Karpas-422 (cell line): ENCODE data around the gene FGD2. TPM values are rescaled to one million over a fixed set of nuclear protein-coding genes. Genes with fewer than 3 reads are reported as not detected.
A peak's percentile ranks its signal among the peaks of the same experiment; 100 is the strongest.

Source experiments
- DNase-seq: peaks from one replicate; pipeline ENCODE4 v3.0.0-alpha.2; 2015
- H2AFZ ChIP-seq: fragments of 200-600 bp; sonication (generic); 2 replicates; pipeline ENCODE4 v1.6.1; 2014; ENCODE audit warnings: antibody characterized with exemption, low read length, mixed read lengths
- H3K27ac ChIP-seq: fragments of 200-600 bp; sonication (generic); 2 replicates; pipeline ENCODE4 v1.5.1; 2014; ENCODE audit warnings: mild to moderate bottlenecking, low read length, moderate library complexity
- H3K27me3 ChIP-seq: fragments of 200-600 bp; sonication (generic); 2 replicates; pipeline ENCODE4 v1.6.1; 2014; ENCODE audit warnings: low read length, mixed read lengths
- H3K36me3 ChIP-seq: fragments of 200-600 bp; sonication (generic); 2 replicates; pipeline ENCODE4 v1.6.1; 2014; ENCODE audit warnings: low read length, mixed read lengths; ENCODE audit not compliant: insufficient read depth
- H3K4me1 ChIP-seq: fragments of 200-600 bp; sonication (generic); 2 replicates; pipeline ENCODE4 v1.6.1; 2014; ENCODE audit warnings: mild to moderate bottlenecking, low read length, mixed read lengths
- H3K4me2 ChIP-seq: fragments of 200-600 bp; sonication (generic); 2 replicates; pipeline ENCODE4 v1.6.1; 2014; ENCODE audit warnings: low read length, low read depth, mild to moderate bottlenecking; ENCODE audit not compliant: poor library complexity, severe bottlenecking
- H3K4me3 ChIP-seq: fragments of 200-600 bp; sonication (generic); 2 replicates; pipeline ENCODE4 v1.5.1; 2014; ENCODE audit warnings: mild to moderate bottlenecking, antibody characterized with exemption, low read length, mixed read lengths
- H3K79me2 ChIP-seq: fragments of 200-600 bp; sonication (generic); 2 replicates; pipeline ENCODE4 v1.6.1; 2014; ENCODE audit warnings: mild to moderate bottlenecking, low read length, mixed read lengths
- H3K9ac ChIP-seq: fragments of 200-600 bp; sonication (generic); 2 replicates; pipeline ENCODE4 v1.6.0; 2014; ENCODE audit warnings: low read length
- H3K9me2 ChIP-seq: fragments of 200-600 bp; sonication (generic), shearing (Covaris generic); replicated peaks from 2 replicates; pipeline ENCODE4 v1.6.0; 2014; ENCODE audit warnings: mild to moderate bottlenecking, low read length, moderate library complexity; ENCODE audit not compliant: insufficient read depth
- H3K9me3 ChIP-seq: fragments of 300-700, 200-600 bp; sonication (generic); 2 replicates; pipeline ENCODE4 v1.6.1; 2014; ENCODE audit warnings: low read length, mixed read lengths
- H4K20me1 ChIP-seq: fragments of 200-600 bp; sonication (generic); 2 replicates; pipeline ENCODE4 v1.6.1; 2014; ENCODE audit warnings: mild to moderate bottlenecking, antibody characterized with exemption, low read length, low read depth; ENCODE audit not compliant: insufficient read depth
- total RNA-seq: library from RNA; depleted of rRNA; stranded (reverse); fragments of >200 nt; shearing (Covaris generic); gene quantifications from 2 replicates; pipeline ENCODE4 v1.2.3, GENCODE V29; 2014; ENCODE audit warnings: low replicate concordance; rRNA removed

FGD2 gene
- total RNA-seq = 37.1 and 53.0 TPM in 2 replicates

GRCh38 chr6:37005061-37005810, at the start of gene FGD2:
TSS of gene FGD2 (plus strand) at chr6:37005655. CDS start at chr6:37005818, 163 bp downstream.
- Histone ChIP-seq H3K27ac (peak within 1 kb of the TSS; percentile 79), H4K20me1 (no peaks in the 10 kb centered on the region), H3K4me3 (peak within 1 kb of the TSS; percentile 74), H3K27me3 (no peaks in the 10 kb centered on the region), H3K9me3 (no peaks in the 10 kb centered on the region), H3K4me1 (peaks cover 47% of the 10 kb centered on the region), H3K36me3 (no peaks in the 10 kb centered on the region), H3K79me2 (0 out of 2 replicates have a peak, but pooled peaks cover 6% of the 10 kb centered on the region), H2AFZ (peak within 1 kb of the TSS; percentile 13; the same call in 1 of the 2 replicates), H3K9me2 (no peaks in the 10 kb centered on the region), H3K9ac (peak within 1 kb of the TSS; percentile 70), H3K4me2 (peak within 1 kb of the TSS; percentile 83)
- DNase-seq = peak; percentile 91

- Histone ChIP-seq H3K36me3 (no peaks in the 10 kb centered on the region), H3K27ac (no peak overlapping the region), H2AFZ (no peak overlapping the region), H3K9ac (no peak overlapping the region), H3K4me2 (no peak overlapping the region), H3K9me2 (no peaks in the 10 kb centered on the region), H3K4me3 (no peak overlapping the region), H4K20me1 (no peaks in the 10 kb centered on the region), H3K27me3 (no peaks in the 10 kb centered on the region), H3K79me2 (no peaks in the 10 kb centered on the region), H3K9me3 (no peaks in the 10 kb centered on the region), H3K4me1 (no peaks in the 10 kb centered on the region)
- no peak for DNase-seq
Observed at GRCh38 chr6:36955671-36956445, 49.6 kb upstream of the FGD2 start.

GRCh38 chr6:36956446-36956820, 49.0 kb upstream of the FGD2 start:
- H3K4me2 ChIP-seq = no peak overlapping the region
- no peak for DNase-seq
- no peaks in the 10 kb centered on the region for H3K79me2 ChIP-seq
- no peaks in the 10 kb centered on the region for H3K4me1 ChIP-seq
- no peaks in the 10 kb centered on the region for H3K36me3 ChIP-seq
- no peaks in the 10 kb centered on the region for H3K9me2 ChIP-seq
- no peak overlapping the region for H2AFZ ChIP-seq
- H3K4me3 ChIP-seq = no peak overlapping the region
- H3K27ac ChIP-seq = no peak overlapping the region
- H3K27me3 ChIP-seq = no peaks in the 10 kb centered on the region
- no peaks in the 10 kb centered on the region for H4K20me1 ChIP-seq
- H3K9me3 ChIP-seq = no peaks in the 10 kb centered on the region
- H3K9ac ChIP-seq = no peak overlapping the region

GRCh38 chr6:36957773-36958271, 47.6 kb upstream of the FGD2 start:
- Histone ChIP-seq H3K4me1 (peaks cover under 1% of the 10 kb centered on the region; the same call in 1 of the 2 replicates), H3K36me3 (no peaks in the 10 kb centered on the region), H4K20me1 (no peaks in the 10 kb centered on the region), H3K79me2 (no peaks in the 10 kb centered on the region), H3K9me3 (no peaks in the 10 kb centered on the region), H3K9ac (no peak overlapping the region), H2AFZ (no peak overlapping the region), H3K27ac (no peak overlapping the region), H3K9me2 (no peaks in the 10 kb centered on the region), H3K27me3 (no peaks in the 10 kb centered on the region), H3K4me3 (no peak overlapping the region), H3K4me2 (no peak overlapping the region)
- no peak for DNase-seq

GRCh38 chr6:36958775-36959554, 46.5 kb upstream of the FGD2 start:
- peaks cover 12% of the 10 kb centered on the region for H3K4me1 ChIP-seq
- H3K9me3 ChIP-seq = no peaks in the 10 kb centered on the region
- no peak for DNase-seq
- no peak overlapping the region for H3K27ac ChIP-seq
- no peaks in the 10 kb centered on the region for H3K27me3 ChIP-seq
- no peaks in the 10 kb centered on the region for H4K20me1 ChIP-seq
- no peaks in the 10 kb centered on the region for H3K9me2 ChIP-seq
- H3K36me3 ChIP-seq = no peaks in the 10 kb centered on the region
- H3K4me3 ChIP-seq = no peak overlapping the region
- H3K79me2 ChIP-seq = no peaks in the 10 kb centered on the region
- no peak overlapping the region for H3K4me2 ChIP-seq
- no peak overlapping the region for H3K9ac ChIP-seq
- H2AFZ ChIP-seq = no peak overlapping the region

- DNase-seq = no peak
- H3K4me2 ChIP-seq = no peak overlapping the region
Observed at GRCh38 chr6:36959555-36960250, 45.8 kb upstream of the FGD2 start.

GRCh38 chr6:36961441-36962435, 43.7 kb upstream of the FGD2 start:
- Histone ChIP-seq H3K9ac (no peak overlapping the region), H4K20me1 (no peaks in the 10 kb centered on the region), H3K4me3 (no peak overlapping the region), H3K79me2 (no peaks in the 10 kb centered on the region), H3K4me2 (no peak overlapping the region), H3K27me3 (no peaks in the 10 kb centered on the region), H3K4me1 (peaks cover 17% of the 10 kb centered on the region), H3K27ac (no peak overlapping the region), H3K9me2 (no peaks in the 10 kb centered on the region), H3K36me3 (no peaks in the 10 kb centered on the region), H2AFZ (no peak overlapping the region), H3K9me3 (no peaks in the 10 kb centered on the region)
- no peak for DNase-seq

More at GRCh38 chr6:36959555-36960250, 45.8 kb upstream of the FGD2 start:
- Histone ChIP-seq H3K9me3 (no peaks in the 10 kb centered on the region), H3K27me3 (no peaks in the 10 kb centered on the region), H2AFZ (no peak overlapping the region), H3K9ac (no peak overlapping the region), H3K36me3 (no peaks in the 10 kb centered on the region), H3K4me3 (no peak overlapping the region), H3K27ac (no peak overlapping the region), H3K4me1 (peaks cover 17% of the 10 kb centered on the region), H4K20me1 (no peaks in the 10 kb centered on the region), H3K79me2 (no peaks in the 10 kb centered on the region), H3K9me2 (no peaks in the 10 kb centered on the region)
